DMS153 treated with DMSO at 0.1 percent for 48 hours (cell line): Measurements from ENCODE around the gene AFF4.

Experiments
- DNase-seq: peaks from one replicate; lab custom pipeline; 2025; ENCODE audit not compliant: unreplicated experiment; lab: John Stamatoyannopoulos, UW

AFF4 gene

GRCh38 chr5:132829742-132830435 is 133.5 kb downstream of the AFF4 start:
- DNase-seq: no peak

DNA sequence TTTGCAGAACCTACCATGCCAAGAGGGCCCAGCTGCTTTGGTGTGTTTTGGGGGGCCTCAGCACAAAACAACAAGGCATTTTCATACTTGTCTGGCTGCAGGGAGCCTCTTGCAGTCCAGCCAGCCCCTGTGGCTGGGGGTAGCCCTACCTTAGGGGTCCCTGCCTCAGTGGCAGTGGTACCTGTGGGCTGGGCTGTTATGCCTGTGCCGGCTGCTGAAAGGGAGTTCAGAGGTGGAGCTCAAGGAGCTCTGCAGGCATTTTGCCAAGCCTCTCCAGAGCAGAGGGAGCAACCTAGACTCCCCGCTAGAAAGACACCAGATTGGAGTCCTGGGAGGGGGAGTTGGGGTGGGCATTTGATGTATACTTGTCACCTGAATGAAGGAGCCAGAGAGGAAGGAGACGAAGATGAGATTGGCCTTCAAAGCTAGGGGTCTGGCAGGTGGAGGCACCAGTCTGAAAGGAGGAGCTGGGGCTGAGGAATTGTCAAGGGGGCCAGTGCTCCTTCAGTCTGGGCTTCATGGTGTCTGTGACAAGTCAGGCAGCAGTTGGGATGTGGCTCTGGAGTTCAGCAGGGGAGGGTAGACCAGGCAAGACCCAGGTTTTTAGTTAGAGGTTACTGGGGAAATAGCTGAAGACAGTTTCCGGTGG is 134.5 kb downstream of the AFF4 start:
- DNase-seq: no peak

DNA sequence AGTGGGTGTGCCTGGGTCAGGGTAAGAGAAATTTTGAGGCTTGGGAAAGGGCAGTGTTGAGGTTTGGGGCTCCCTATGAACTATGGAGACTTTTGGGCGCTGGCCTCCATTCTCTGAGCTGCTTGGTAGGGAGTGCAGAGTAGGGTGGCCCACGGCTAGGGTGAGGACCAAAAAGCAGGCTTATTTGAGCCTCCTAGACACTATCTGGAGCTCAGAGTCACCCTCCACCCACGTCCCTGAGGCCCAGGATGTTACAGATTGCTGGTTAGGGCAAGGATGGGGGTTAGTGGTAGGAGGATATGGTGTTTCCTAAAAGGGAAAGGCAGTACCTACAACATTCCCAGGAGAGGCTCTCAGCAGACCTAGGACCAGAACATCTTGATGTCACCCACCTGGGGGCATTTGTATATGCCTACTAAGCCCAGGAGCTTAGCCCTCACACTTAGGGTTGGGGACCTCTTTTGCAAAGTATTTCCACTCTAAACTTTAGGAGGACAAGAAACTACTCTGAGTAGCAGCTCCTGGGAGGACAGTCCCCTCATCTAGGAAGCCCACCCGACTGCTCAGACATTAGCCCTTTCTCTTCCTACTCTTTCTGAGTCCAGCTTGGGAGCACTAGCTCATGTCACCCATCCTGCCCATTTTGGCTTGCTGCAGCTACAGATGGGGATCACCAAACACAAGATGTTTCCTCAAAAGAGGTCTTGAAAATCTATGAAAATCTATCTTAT is 135.3 kb downstream of the AFF4 start:
- DNase-seq: no peak

DNA sequence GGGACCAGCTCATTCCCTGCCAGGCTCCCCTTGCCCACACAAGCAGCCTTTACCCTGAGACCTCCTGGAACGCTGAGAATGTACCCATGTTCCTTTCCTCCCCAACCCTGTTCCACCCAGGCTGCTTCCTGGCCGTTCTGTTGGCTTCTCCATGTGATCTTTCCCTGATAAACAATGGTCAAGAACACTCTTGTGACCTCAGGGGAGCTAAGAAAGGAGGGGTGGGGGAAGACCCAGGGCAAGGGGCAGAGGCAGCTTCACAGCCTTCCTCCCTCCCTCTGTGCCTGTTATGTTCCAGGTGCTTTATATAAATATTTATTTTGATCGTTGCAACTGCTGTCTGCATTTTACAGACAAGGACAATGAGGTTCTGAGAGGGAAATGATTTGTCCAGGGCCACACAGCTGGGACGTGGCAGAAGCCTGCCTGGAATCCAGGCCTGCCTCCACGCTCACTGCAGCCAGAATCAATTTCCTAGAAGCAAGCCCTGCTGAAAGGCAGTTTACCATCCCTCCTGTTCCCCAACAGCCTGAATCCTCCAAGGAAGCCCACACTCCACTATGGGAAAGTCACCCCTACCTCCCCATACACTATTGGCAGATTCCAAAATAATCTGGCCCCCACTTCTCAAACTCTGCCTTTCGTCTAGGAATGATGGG is 136.9 kb downstream of the AFF4 start:
- DNase-seq: no peak

GRCh38 chr5:132825834-132826391 is 137.5 kb downstream of the AFF4 start:
- no peak for DNase-seq
